NCI-H2081 treated with DMSO at 0.1 percent for 48 hours (cell line): ENCODE data around the gene PALLD.
"Not testable (repeated sequence)": the region's sequence is repeated elsewhere in the genome, so short reads cannot be mapped to it uniquely, and the experiment has no call there.

Experiments used
- DNase-seq: peaks from one replicate; lab custom pipeline; 2025; lab: John Stamatoyannopoulos, UW

The PALLD gene

DNA sequence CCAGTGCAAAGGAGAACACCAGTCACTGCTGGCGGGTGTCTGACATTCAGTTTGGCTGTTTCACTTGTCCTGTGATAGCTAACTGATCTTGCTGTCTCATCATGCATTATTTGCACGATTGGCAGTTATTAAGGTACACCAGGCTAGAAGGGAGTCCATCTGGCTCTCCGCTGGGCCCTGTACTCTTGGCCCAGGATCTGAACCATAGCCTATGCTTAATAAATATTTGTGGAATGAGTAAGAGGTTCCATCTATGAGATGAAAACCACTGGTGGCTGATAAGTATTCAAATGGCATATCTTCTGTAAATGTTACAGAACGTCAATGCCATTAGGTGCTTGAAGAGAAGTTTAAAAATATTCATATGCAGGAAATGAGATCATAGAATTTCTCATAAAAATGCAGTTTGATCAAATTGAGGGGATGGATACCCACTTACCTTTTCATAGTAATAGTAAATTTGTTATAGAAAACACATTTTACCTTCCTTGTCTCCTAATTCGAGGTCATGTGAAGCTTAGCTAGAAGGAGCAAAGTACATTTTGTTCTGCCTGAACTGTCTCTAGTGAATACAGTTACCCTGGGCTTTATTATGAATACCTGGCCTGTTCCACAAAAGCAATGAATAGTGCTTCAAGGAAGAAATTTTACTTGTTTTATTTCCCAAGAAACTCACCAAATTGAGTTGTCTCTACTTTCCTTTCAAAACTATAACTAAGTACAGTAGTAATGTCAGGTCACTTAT lies 299.7 kb downstream of the PALLD start:
- DNase-seq = no peak

DNA sequence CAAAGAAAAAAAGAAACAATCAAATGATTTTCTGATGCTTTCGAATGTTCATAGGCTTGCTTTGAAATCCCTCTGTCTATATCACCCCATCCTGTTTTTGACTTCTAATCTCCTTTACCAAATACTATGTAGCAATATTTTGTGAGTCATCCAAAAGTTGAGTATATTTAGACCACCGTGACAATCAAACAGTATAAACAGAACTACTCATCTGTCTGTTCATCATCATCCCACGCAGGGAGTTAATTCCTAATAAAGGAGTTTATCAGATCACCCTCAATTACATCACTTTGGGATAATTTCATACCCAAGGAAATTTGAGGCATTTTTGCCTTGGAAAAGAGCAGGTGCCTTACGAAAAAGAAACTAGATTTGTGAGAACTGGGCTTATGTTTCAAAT lies 300.3 kb downstream of the PALLD start:
- DNase-seq = no peak

DNA sequence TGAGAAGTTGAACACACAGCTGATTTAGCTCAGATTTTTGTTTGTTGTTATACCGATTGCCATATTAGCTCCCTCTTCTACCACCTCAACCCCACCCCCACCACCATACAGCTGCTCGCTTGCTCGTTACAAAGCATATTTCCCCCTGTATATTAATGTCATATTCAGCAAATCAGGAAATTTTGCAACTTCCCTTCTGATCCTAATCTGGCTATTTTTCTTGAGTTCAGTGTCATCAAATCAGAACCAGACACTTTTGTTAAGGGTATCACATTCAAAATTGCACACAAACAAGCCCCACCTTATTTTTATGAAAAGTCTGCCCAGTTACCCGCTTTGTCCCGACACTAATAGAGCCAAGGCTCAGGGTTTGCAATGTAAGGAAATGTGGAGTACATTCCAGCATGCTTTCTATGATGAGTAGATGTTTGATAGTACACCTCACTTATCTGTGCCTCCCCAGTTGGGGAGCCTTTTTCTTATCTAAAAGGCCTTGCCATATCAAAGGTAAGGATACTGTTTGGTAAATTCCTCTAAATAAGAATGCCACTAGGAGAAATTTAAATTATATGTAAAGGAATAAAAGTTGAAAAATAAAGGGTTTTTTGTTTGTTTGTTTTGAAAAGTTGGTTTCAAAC lies 301.0 kb downstream of the PALLD start:
- DNase-seq = no peak

DNA sequence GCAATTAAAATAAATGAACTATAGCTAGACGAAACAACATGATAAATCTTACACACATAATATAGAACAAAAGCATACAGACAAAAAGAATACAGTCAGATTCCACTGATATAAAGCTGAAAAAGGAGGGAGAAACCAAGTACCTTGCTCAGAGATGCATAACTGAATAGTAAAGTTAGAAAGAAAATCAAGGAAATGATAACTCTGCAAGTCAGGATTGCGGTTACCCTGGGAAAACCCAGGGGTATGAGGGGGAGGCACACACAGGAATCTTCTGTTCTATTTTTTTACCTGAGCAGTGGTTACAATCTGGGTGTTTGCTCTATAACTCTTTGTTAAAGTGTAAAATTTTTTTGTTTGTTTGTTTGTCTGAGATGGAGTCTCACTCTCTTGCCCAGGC lies 304.1 kb downstream of the PALLD start:
- DNase-seq = no peak

DNA sequence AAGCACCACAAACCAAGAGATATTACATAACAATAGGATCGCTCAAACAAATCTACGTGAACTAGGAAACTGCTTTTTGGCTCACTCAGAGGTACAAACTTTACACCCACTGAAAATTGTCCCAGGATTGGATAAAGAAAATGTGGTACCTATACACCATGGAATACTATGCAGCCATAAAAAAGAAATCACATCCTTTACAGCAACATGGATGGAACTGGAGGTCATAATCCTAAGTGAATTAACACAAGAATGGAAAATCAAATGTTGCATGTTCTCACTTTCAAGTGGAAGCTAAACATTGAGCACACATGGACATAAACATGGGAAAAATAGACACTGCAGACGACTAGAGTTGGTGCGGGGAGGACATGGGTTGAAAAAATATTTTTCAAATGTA lies 305.4 kb downstream of the PALLD start:
- DNase-seq = no peak

DNA sequence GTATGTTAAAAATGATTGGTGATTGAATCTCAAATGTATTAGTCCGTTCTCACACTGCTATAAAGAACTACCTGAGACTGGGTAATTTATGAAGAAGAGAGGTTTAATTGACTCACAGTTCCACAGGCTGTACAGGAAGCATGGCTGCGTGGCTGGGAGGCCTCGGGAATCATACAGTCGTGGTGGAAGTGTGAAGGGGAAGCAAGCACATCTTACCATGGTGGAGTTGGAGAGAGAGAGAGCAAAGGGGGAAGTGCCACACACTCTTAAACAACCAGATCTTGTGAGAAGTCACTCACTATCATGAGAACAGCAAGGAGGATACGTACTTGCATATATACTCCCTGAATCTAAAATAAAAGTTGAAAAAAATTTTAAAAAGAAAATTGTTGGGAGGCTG lies 306.2 kb downstream of the PALLD start:
- not testable (repeated sequence) for DNase-seq

DNA sequence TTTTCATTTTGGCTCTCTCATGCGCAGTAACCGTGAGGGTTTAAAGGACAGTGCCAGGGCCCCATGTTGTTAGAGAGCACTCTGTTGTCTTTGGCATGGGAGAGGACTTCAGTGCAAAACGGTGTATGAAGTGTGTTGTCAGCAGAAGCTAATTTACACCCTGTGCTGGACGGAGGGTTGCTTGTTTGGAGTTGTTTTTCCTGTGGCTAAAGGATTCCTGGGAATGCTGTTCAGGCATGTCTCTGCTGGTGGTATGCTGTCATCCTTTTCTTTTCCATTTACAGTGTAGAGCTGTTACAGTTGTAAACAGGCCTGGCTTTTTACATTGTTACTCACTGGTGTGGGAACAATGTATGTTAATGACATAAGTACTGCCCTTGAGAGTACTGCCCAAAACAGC lies 306.9 kb downstream of the PALLD start:
- DNase-seq = no peak

DNA sequence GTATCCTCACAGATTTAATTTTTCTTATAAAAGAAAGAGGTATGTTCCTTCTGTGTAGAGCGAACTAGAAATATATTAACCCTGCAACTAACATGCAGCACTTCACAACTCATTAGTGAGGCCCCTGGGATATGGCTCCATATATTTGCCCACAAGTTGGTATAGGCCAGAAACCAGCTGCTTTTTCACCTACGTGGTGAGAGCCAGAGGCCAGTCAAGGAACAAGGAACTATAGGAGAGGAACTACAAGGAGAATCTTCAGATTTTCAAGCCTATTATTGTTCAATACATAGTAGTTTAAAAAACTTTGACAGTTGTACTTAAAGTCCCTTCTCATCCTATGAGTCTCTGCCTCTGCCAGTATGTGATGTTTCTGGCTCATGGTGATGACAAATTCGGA lies 307.3 kb downstream of the PALLD start:
- DNase-seq = no peak

DNA sequence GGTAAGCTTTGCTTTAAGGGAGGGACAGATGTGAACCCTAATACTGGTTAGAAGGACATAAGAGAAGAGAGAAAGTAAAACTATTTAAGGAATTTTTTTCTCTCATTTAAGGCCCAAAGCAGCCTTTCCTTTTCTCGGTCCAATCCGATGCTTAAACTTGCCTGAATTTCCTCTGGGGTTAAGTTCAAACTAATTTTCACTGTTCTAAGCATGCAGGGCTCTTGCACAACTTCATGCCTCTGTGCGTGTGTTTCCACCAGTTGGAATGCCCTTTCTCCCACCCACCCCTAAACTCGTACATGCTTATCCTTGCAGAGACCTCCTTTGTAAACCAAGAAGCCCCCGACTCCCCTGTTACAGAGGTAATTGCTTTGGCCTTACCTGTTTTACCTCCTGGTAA lies 308.5 kb downstream of the PALLD start:
- DNase-seq = no peak

DNA sequence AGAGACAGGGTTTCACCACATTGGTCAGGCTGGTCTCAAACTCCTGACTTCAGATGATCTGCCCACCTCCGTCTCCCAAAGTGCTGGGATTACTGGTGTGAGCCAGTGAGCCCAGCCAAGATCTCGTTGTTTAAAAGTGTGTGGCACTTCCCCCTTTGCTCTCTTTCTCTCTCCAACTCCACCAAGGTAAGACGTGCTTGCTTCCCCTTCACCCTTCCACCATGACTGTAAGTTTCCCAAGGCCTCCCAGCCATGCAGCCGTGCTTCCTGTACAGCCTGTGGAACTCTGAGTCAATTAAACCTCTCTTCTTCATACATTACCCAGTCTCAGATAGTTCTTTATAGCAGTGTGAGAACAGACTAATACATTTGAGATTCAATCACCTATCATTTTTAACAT lies 309.4 kb downstream of the PALLD start:
- DNase-seq = not testable (repeated sequence)

DNA sequence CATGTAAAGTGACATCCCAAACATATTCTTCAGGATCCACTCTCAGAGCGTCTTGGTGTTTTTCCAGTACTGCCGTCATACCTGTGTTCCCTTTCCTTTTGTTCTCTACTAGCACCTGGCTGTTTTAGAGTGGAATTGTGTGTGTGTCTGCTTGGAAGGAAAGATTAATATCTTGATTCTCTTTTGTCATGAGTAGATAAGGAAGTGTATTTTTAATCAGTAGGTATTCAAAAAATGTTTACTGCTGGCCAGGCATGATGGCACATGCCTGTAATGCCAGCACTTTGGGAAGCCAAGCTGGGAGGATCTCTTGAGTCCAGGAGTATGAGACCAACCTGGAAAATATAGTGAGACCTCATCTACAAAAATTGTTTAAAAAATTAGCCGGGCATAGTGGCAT lies 314.4 kb downstream of the PALLD start:
- no peak for DNase-seq

DNA sequence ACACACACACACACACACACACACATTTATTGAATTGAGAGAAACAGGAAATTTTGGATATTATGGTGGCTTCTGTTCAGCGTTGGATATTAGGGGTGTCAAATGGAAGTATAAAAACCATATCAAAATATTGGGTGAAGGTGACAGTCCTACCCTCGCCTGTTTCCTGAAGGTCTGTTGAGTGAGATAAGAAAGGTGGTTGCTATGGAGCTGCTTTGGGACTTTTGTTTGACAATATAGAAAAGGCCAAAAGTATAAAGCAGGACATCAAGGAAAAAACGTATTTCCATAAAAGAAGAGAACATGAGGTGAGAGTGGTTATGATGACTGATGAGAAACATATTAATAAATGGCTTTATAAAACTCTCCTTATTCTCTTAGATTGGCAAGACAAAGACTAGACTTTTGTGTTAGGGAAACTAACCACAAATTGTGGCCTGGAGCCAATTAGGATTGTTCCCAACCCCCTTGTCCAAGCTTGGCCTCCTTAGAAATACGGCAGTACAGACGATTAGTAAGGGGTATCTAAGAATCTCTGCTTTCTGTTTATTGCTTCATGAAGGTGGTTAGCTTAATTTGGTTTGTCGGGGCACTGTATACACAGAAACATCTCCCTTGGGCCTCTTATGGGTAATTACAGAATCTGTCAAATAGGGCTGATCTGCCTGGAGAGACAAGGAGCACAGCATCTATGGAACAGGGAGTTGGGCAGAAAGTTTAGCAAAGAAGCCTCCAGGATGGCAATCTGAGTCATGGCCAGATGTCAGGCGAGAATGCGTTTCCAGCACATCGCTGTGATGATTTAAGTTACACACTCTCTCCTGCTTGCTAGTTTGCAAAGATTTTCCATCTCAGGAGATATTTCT lies 315.2 kb downstream of the PALLD start:
- no peak for DNase-seq

DNA sequence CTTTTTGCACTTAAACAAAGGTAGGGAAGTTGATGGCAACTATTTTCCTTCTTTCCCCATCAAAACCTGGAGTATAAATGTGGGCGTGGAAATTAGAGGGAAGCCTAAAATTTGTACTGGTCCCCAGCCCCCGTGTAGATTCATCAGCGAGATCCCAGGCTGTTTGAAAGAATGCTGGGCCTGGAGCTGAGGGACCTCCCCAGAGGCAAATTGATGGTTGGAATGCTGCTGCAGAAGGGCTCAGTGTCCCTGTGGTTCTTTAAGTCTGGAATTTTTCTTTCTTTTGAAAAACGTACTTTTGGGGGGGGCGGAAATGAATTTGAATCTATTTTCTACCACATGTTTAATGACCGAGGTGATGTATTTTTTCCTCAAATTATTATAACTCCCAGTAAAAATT lies 316.0 kb downstream of the PALLD start:
- no peak for DNase-seq

DNA sequence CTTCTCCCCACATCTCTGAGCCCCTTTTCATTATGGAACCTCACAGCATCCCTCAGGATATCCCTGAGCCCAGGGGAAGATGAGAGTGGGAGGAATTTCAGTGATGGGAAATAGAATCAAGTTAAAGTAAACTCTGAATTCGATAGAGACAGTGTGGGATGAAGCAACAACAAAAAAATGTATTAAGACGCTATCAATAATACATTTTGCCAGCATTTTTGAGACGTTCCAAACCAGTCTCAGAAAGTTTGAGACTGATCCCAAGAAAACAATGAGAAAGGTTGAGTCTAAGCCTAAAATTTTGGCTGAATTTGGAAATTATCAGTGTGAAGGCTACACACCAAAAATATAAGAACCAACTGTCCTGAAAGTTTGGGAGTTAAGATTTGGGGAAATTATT lies 317.0 kb downstream of the PALLD start:
- DNase-seq = no peak

DNA sequence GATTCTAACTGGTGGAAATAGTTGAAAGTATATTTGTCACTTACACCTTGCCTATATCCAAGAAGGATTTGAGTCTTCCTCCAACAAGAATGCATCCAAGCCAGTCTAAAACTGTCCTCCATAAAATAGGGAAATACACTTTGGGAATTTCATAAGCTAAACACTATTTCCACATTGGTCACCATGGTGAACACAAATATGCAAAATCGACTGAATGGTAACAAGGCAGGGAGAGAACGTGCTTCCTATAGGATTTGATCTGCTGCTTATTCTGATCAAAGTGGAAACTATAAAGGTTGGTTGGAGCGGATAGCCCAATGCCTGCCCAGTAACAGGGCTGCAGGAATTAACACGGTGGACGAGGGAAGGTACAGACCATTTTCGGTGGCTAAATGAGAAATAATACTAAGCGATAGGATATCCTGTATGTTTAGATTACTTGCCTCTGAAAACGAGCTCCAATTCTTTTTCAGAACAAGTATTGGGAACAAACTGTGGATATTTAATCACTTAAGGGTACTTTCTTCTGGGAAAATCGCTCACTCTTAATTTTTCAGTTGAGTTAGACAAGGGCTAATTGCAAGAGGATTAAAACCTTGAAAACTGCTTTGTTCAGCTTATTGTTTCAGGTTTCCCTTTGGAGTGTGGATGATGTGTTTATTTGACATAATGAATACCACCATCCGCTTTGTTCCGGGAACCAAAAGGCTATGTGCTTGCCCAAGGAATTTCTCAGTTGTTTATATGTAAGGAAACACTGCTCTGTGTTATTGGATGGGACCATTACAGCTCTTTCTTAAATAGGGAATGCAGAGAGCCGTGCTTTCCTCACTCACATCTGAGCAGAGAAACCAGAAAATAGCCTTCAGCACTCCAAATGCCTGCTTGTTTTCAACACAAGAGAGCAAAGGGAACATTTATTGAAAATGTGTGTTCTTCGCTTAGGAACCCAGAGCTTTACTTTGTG lies 318.8 kb downstream of the PALLD start:
- DNase-seq = no peak

DNA sequence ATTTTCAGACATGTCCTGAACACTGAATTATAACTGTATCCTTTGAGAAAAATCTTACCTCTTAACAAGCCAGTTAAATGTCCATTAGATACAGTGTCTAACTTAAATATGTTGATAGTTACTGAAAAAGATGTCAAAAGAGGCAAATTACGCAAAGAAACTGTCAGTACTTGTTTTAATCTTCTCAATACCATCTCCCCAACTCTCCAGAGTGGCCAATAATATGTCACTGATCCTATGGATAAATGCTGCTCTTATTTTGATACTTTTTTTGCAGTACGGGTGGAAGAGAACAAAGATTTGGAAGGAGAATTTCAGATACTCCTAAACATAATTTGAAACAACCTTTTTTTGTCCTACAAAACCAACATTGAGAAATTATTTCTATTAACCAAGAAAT lies 320.5 kb downstream of the PALLD start:
- no peak for DNase-seq

DNA sequence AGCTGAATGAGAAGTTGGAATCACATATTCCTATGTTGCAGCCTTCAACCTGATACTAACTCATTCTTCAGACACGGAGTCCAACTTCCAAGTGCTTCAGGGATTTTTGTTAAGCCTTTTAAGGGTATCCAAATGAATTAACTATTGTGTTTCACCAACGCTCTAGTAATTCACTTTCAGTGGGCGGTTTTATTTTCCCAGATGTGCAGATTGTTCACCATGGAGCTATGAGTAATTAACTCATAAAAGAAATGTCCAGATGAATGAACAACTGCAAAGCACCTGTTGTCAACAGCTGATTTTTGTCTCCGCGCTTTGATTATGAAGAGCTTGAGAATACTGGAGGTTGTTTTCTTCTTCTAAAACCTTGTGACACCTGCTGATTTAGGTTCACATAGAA lies 325.6 kb downstream of the PALLD start:
- no peak for DNase-seq

DNA sequence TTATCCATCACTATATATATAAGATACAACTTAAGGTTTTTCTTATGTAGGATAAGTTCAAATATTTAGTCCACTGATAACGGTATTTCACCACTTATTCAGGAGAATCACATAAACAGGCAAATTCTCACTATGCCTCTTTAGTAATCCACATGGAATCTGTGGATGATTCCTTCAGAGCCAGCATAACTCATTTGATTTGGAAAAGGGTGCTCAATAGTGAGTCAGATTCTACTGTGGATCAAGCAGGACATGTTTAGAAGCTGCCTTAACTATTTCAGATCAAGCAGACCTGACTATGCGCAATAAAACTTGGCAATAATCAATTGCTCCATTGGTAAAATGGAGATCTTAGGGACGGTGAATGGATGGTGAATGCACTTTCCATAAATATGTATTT lies 329.1 kb downstream of the PALLD start:
- no peak for DNase-seq

DNA sequence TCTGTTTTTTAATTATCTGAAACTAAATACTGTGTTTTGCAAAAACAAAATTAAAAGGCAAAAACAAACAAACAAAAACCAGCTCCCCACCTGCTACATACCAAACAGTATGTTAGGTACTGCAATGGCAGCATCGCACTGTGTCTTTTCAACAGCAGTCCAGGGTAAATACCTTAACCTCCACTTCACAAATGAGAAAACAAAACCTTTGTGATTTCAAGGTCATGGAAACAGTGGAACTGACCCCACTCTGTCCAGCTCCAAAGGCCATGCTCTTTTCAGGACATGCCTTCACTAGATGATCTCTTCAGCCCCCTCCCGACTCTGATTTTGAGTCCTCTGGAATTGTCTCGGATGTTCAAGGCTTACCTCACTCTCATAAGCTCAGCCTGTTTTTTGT lies 329.8 kb downstream of the PALLD start:
- no peak for DNase-seq

DNA sequence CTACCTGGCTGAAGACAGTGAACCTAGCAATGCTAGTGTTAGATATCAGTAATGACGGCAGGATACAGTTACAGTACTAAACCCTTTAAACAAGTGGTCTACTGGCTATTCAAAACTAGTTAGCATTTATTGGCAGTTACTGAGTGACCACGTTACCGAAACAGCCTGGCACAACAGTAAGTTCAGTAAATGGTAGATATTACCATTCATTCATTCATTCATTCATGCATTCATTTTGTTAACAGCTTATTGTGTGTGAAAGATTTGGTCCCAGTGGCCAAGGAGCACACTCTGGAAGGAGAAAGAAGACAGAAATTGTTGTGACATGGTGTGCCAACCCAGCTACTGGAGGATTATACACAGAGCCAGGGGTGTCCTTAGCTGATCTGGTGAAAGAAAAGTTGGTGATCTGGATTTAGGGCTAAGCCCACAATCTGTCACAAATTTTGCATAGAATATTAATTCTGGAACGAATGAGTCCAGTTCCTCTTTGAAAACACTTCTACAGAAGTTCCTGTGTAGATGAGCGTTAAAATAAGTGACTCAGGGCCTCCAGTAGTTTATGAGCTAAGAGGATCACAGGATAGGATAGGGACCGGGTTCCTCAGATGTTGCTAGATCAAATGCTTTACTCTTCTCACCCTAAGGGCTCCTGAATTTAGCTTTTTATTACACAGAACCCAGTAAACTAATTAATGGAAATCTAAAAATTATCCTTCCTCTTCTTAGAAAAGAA lies 334.1 kb downstream of the PALLD start:
- no peak for DNase-seq

DNA sequence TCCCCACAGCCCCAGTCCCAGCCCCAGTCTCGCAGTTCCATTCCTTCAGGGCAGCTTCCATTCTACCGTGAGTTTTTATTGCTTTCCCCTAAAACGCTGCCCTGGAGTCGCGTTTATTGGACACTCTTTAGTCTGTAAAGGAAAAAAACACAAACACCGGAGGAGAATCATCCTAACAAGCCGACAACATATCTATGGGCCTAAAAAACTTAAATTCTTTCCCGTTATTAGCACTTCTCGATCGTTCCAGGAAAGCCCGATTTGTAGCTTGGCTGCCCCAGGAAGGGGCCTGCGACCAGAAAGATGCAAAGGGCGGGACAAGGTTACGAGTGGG lies 334.7 kb downstream of the PALLD start:
- no peak for DNase-seq
